Neural cell (in vitro differentiated cells): ENCODE results near the gene PRSS53. TPM values are rescaled to one million over a fixed set of nuclear protein-coding genes. Genes with fewer than 3 reads are reported as not detected.

Experiments
- H2AFZ ChIP-seq: fragments of 200-600, 300-800 bp; sonication (generic), shearing (Covaris generic); 2 replicates; pipeline ENCODE4 v1.6.0; 2014; ENCODE audit warnings: low read depth, mild to moderate bottlenecking, antibody characterized with exemption, low read length, moderate library complexity
- H3F3A ChIP-seq: fragments of 200-600 bp; shearing (Covaris generic); 2 replicates; pipeline ENCODE4 v1.6.1; 2016; ENCODE audit warnings: mild to moderate bottlenecking, moderate library complexity, mixed read lengths, antibody characterized with exemption, low read length; ENCODE audit not compliant: insufficient read depth, poor library complexity, severe bottlenecking
- H3K27ac ChIP-seq: fragments of 200-600, 300-800 bp; sonication (generic), shearing (Covaris generic); 2 replicates; pipeline ENCODE4 v1.5.1; 2014; ENCODE audit warnings: mild to moderate bottlenecking, low read length, moderate library complexity
- H3K27me3 ChIP-seq: fragments of 300-800, 200-600 bp; sonication (generic), shearing (Covaris generic); 2 replicates; pipeline ENCODE4 v1.6.0; 2014; ENCODE audit warnings: mild to moderate bottlenecking, low read depth, low read length, moderate library complexity; ENCODE audit not compliant: insufficient read depth
- H3K36me3 ChIP-seq: fragments of 300-800, 200-600 bp; sonication (generic), shearing (Covaris generic); 2 replicates; pipeline ENCODE4 v1.5.1; 2014; ENCODE audit warnings: mild to moderate bottlenecking, antibody characterized with exemption, low read length, moderate library complexity; ENCODE audit not compliant: insufficient read depth
- H3K4me2 ChIP-seq: fragments of 300-800, 200-600 bp; sonication (generic), shearing (Covaris generic); 2 replicates; pipeline ENCODE4 v1.6.0; 2014; ENCODE audit warnings: mild to moderate bottlenecking, low read length
- H3K4me3 ChIP-seq: fragments of 300-800, 200-600 bp; sonication (generic), shearing (Covaris generic); 2 replicates; pipeline ENCODE4 v1.5.1; 2014; ENCODE audit warnings: mild to moderate bottlenecking, low read length, moderate library complexity
- H3K79me2 ChIP-seq: fragments of 200-600 bp; shearing (Covaris generic); replicated peaks from 2 replicates; pipeline ENCODE4 v1.6.0; 2014; ENCODE audit warnings: mild to moderate bottlenecking, low read length, moderate library complexity; ENCODE audit not compliant: insufficient read depth
- H3K9ac ChIP-seq: fragments of 300-800, 200-600 bp; sonication (generic), shearing (Covaris generic); 2 replicates; pipeline ENCODE4 v1.6.1; 2016; ENCODE audit warnings: mild to moderate bottlenecking, low read length, mixed read lengths
- H3K9me2 ChIP-seq: fragments of 200-600 bp; shearing (Covaris generic); 2 replicates; pipeline ENCODE4 v1.6.1; 2016; ENCODE audit warnings: mild to moderate bottlenecking, low read length, mixed read lengths; ENCODE audit not compliant: insufficient read depth
- H3K9me3 ChIP-seq: fragments of 200-600, 300-800 bp; sonication (generic), shearing (Covaris generic); 2 replicates; pipeline ENCODE4 v1.6.1; 2016; ENCODE audit warnings: mild to moderate bottlenecking, mixed run types, low read length, moderate library complexity, mixed read lengths
- H4K20me1 ChIP-seq: fragments of 200-600 bp; shearing (Covaris generic); 2 replicates; pipeline ENCODE4 v1.6.1; 2016; ENCODE audit warnings: mild to moderate bottlenecking, mixed run types; ENCODE audit not compliant: insufficient read depth
- EP300 ChIP-seq: fragments of 450-650 bp; conservative IDR thresholded peaks from 2 replicates; pipeline ENCODE4 v1.6.1; 2014; ENCODE audit warnings: antibody characterized with exemption, mild to moderate bottlenecking, moderate library complexity; ENCODE audit not compliant: poor library complexity, severe bottlenecking
- EZH2 ChIP-seq: fragments of 200-600, 300-800 bp; shearing (Covaris generic), sonication (generic); IDR thresholded peaks from 2 replicates; pipeline ENCODE4 v1.6.1; 2014; ENCODE audit warnings: antibody characterized with exemption, low read length, borderline replicate concordance, mild to moderate bottlenecking; ENCODE audit not compliant: insufficient read depth, poor library complexity, severe bottlenecking
- MXI1 ChIP-seq: fragments of 450-650 bp; conservative IDR thresholded peaks from 2 replicates; pipeline ENCODE4 v1.6.1; 2014; ENCODE audit warnings: antibody characterized with exemption, mild to moderate bottlenecking; ENCODE audit not compliant: poor library complexity, severe bottlenecking
- POLR2AphosphoS5 ChIP-seq: IDR thresholded peaks from 2 replicates; pipeline ENCODE4 v1.6.1; 2012
- RAD21 ChIP-seq: fragments of 450-650 bp; conservative IDR thresholded peaks from 2 replicates; pipeline ENCODE4 v1.6.1; 2014; ENCODE audit warnings: antibody characterized with exemption, mild to moderate bottlenecking, moderate library complexity
- REST ChIP-seq: IDR thresholded peaks from 2 replicates; pipeline ENCODE4 v1.6.1; 2012; ENCODE audit warnings: borderline replicate concordance
- SMC3 ChIP-seq: fragments of 450-650 bp; conservative IDR thresholded peaks from 2 replicates; pipeline ENCODE4 v1.6.1; 2014; ENCODE audit warnings: antibody characterized with exemption, mild to moderate bottlenecking, moderate library complexity; ENCODE audit not compliant: poor library complexity
- TAF1 ChIP-seq: IDR thresholded peaks from 2 replicates; pipeline ENCODE4 v1.6.1; 2012; ENCODE audit warnings: low read depth
- polyA plus RNA-seq: library from polyadenylated mRNA; depleted of rRNA; stranded (reverse); fragments of >200 nt; gene quantifications from 2 replicates; pipeline ENCODE4 v1.2.3, GENCODE V29; 2014
- TF ChIP-seq, protein P1 (sequence below): fragments of 450-650 bp; IDR thresholded peaks from 2 replicates; pipeline ENCODE4 v1.5.1; 2014; ENCODE audit warnings: antibody characterized with exemption, mild to moderate bottlenecking, moderate library complexity; ENCODE audit not compliant: poor library complexity, severe bottlenecking

Gene PRSS53
- polyA plus RNA-seq, 1 donor from 2014 or later, result 9.3 TPM

DNA sequence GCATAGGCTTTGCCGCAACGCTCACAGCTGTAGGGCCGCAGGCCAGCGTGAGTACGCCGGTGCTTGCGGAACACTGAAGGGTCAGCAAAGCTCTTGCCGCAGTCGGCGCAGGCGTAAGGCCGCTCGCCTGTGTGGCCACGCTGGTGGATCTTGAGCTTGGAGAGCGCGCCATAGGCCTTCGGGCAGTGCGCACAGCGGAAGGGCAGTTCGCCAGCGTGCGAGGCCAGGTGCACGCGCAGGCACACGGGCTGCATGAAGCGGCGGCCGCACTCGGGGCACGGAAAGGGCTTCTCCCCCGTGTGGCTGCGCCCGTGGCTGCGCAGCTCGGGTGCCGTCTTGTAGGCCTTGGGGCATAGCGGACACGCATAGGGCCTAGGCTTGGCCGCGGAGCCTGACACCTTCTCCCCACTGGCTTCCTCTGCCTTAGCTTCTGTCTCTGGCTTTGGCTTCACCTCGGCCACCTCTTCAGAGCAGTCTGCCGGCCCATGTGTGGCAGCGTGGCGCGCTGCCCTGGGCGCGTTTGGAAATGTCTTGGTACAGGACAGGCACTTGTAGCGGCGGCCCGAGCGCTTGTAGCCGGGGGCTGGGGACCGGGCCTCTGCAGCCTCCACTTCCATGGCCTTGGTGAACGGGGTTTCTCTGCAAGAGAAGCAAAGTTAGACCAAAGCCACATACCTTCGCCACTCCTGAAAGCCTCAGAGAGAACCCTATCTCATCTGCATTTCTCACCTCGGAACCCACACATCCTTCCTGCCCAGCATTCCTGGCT is 24.7 kb downstream of the PRSS53 start:
- TF ChIP-seq EP300 (no peak), RAD21 (no peak), POLR2AphosphoS5 (no peak), REST (no peak), SMC3 (no peak), EZH2 (no peak), MXI1 (no peak), TAF1 (no peak)
- TF ChIP-seq, protein P1, sequence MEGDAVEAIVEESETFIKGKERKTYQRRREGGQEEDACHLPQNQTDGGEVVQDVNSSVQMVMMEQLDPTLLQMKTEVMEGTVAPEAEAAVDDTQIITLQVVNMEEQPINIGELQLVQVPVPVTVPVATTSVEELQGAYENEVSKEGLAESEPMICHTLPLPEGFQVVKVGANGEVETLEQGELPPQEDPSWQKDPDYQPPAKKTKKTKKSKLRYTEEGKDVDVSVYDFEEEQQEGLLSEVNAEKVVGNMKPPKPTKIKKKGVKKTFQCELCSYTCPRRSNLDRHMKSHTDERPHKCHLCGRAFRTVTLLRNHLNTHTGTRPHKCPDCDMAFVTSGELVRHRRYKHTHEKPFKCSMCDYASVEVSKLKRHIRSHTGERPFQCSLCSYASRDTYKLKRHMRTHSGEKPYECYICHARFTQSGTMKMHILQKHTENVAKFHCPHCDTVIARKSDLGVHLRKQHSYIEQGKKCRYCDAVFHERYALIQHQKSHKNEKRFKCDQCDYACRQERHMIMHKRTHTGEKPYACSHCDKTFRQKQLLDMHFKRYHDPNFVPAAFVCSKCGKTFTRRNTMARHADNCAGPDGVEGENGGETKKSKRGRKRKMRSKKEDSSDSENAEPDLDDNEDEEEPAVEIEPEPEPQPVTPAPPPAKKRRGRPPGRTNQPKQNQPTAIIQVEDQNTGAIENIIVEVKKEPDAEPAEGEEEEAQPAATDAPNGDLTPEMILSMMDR, result no peak
- no peaks in the 10 kb centered on the region for H3K9me3 ChIP-seq
- no peaks in the 10 kb centered on the region for H4K20me1 ChIP-seq
- no peaks in the 10 kb centered on the region for H3K27me3 ChIP-seq
- H3K9me2 ChIP-seq, result no peaks in the 10 kb centered on the region
- H3K36me3 ChIP-seq, result peaks cover 7% of the 10 kb centered on the region
- no peak overlapping the region for H2AFZ ChIP-seq
- H3K27ac ChIP-seq, result no peak overlapping the region
- H3K4me2 ChIP-seq, result no peak overlapping the region
- peaks cover 10% of the 10 kb centered on the region for H3K79me2 ChIP-seq
- no peak overlapping the region for H3K4me3 ChIP-seq
- H3F3A ChIP-seq, result no peaks in the 10 kb centered on the region
- H3K9ac ChIP-seq, result no peak overlapping the region

GRCh38 chr16:31063495-31063842 is 25.3 kb downstream of the PRSS53 start:
- no peak overlapping the region for H3K4me2 ChIP-seq
- no peaks in the 10 kb centered on the region for H3K27me3 ChIP-seq
- H3K4me3 ChIP-seq, result no peak overlapping the region
- no peak overlapping the region for H2AFZ ChIP-seq
- H3K27ac ChIP-seq, result no peak overlapping the region
- peaks cover 5% of the 10 kb centered on the region for H3K79me2 ChIP-seq
- no peaks in the 10 kb centered on the region for H4K20me1 ChIP-seq
- no peaks in the 10 kb centered on the region for H3F3A ChIP-seq
- no peak for TF ChIP-seq RAD21
- TF ChIP-seq POLR2AphosphoS5, result no peak
- TF ChIP-seq REST, result no peak
- no peak for TF ChIP-seq EZH2
- TF ChIP-seq TAF1, result no peak
- no peak for TF ChIP-seq MXI1
- TF ChIP-seq, protein P1, result no peak
- TF ChIP-seq SMC3, result no peak
- TF ChIP-seq EP300, result no peak
- no peak overlapping the region for H3K9ac ChIP-seq
- H3K9me2 ChIP-seq, result no peaks in the 10 kb centered on the region
- peaks cover 7% of the 10 kb centered on the region for H3K36me3 ChIP-seq
- no peaks in the 10 kb centered on the region for H3K9me3 ChIP-seq
